Keratinocyte (primary cell): ENCODE results near the gene QPRT. TPM values are rescaled to one million over a fixed set of nuclear protein-coding genes. Genes with fewer than 3 reads are reported as not detected.

ENCODE experiments used
- DNase-seq: peaks from one replicate; pipeline ENCODE4 v3.0.0-alpha.2; 2011; ENCODE audit warnings: low read depth, missing footprints, low spot score
- FAIRE-seq: peaks from 2 replicates; lab custom pipeline; 2011; peaks lifted over from hg19 to GRCh38; lab: Jason Lieb, UNC
- H2AFZ ChIP-seq: 2 replicates; pipeline ENCODE4 v1.6.0; 2012; ENCODE audit warnings: low read length, control low read depth, inconsistent platforms; ENCODE audit not compliant: control insufficient read depth
- H3K27ac ChIP-seq: 2 replicates; pipeline ENCODE4 v1.5.1; 2011; ENCODE audit warnings: low read length; ENCODE audit not compliant: control insufficient read depth, insufficient read depth
- H3K27me3 ChIP-seq: 3 replicates; pipeline ENCODE4 v1.6.0; 2011; ENCODE audit warnings: low read length; ENCODE audit not compliant: control insufficient read depth, insufficient read depth; ENCODE audit errors: extremely low read depth
- H3K36me3 ChIP-seq, 2 experiments: 2 replicates in 1 of 2; 3 replicates in 1 of 2; pipeline ENCODE4 v1.5.1; 2011; ENCODE audit warnings: low read length in 2 of 2, mild to moderate bottlenecking in 1 of 2; ENCODE audit not compliant: control insufficient read depth in 2 of 2, insufficient read depth in 2 of 2; ENCODE audit errors: extremely low read depth in 1 of 2
- H3K4me1 ChIP-seq: 3 replicates; pipeline ENCODE4 v1.5.1; 2011; ENCODE audit warnings: low read length; ENCODE audit not compliant: control insufficient read depth, insufficient read depth; ENCODE audit errors: extremely low read depth
- H3K4me2 ChIP-seq: 3 replicates; pipeline ENCODE4 v1.6.0; 2011; ENCODE audit warnings: low read depth, low read length; ENCODE audit not compliant: control insufficient read depth, insufficient read depth; ENCODE audit errors: extremely low read depth
- H3K4me3 ChIP-seq, 3 experiments: fragments of 200-600 bp in 1 of 3; sonication (generic) in 1 of 3; 2 replicates in 2 of 3; 3 replicates in 1 of 3; pipeline ENCODE4 v1.5.1; 2011 to 2016; ENCODE audit warnings: low read length in 3 of 3, mild to moderate bottlenecking in 3 of 3, control low read depth in 2 of 3, inconsistent platforms in 1 of 3, low read depth in 1 of 3, mixed read lengths in 1 of 3, mixed run types in 1 of 3, moderate library complexity in 1 of 3; ENCODE audit not compliant: control insufficient read depth in 2 of 3, insufficient read depth in 2 of 3; ENCODE audit errors: extremely low read depth in 1 of 3
- H3K79me2 ChIP-seq: 2 replicates; pipeline ENCODE4 v1.6.0; 2012; ENCODE audit warnings: low read length; ENCODE audit not compliant: control insufficient read depth, insufficient read depth
- H3K9ac ChIP-seq: 3 replicates; pipeline ENCODE4 v1.6.0; 2011; ENCODE audit warnings: low read length; ENCODE audit not compliant: control insufficient read depth, insufficient read depth; ENCODE audit errors: extremely low read depth
- H3K9me1 ChIP-seq: 3 replicates; pipeline ENCODE4 v1.6.0; 2011; ENCODE audit warnings: low read length; ENCODE audit not compliant: control insufficient read depth, insufficient read depth; ENCODE audit errors: extremely low read depth
- H3K9me3 ChIP-seq: 2 replicates; pipeline ENCODE4 v1.5.1; 2012; ENCODE audit warnings: low read depth, low read length; ENCODE audit not compliant: control insufficient read depth
- H4K20me1 ChIP-seq: 3 replicates; pipeline ENCODE4 v1.6.0; 2011; ENCODE audit warnings: low read length; ENCODE audit not compliant: control insufficient read depth, insufficient read depth; ENCODE audit errors: extremely low read depth
- CTCF ChIP-seq, 3 experiments: IDR thresholded peaks in 1 of 3; conservative IDR thresholded peaks in 1 of 3; optimal IDR thresholded peaks in 1 of 3; 2 replicates in 2 of 3; 3 replicates in 1 of 3; pipeline versions ENCODE3 to v1.5.1; 2011; ENCODE audit warnings: low read length in 3 of 3, mild to moderate bottlenecking in 3 of 3, moderate library complexity in 2 of 3, control low read depth in 1 of 3, inconsistent platforms in 1 of 3; ENCODE audit not compliant: insufficient read depth in 2 of 3; ENCODE audit errors: extremely low read depth in 1 of 3
- EZH2 ChIP-seq: IDR thresholded peaks from one replicate; pipeline ENCODE4 v1.6.1; 2012; ENCODE audit warnings: inconsistent platforms, mild to moderate bottlenecking, low read length, moderate library complexity
- dilution Hi-C: fragments of 300-500 bp; cut with MboI; formaldehyde crosslinking; loops from one replicate; pipeline ENCODE4 v1.7.0; 2020; ENCODE audit warnings: low sequenced_read_pairs; ENCODE audit not compliant: extremely low pct_ligation_motif_present
- polyA plus RNA-seq, 5 experiments: library from polyadenylated mRNA; depleted of rRNA in 3 of 5; stranded (reverse) in 3 of 5; stranded (forward) in 1 of 5; unstranded in 1 of 5; fragments of >200 nt; gene quantifications; 1 replicate in 1 of 5; 2 replicates in 3 of 5; 3 replicates in 1 of 5; pipeline versions ENCODE4 v1.2.1 to v1.2.3, GENCODE V29; 2011 to 2012; ENCODE audit warnings: missing spikeins in 2 of 5, low read depth in 1 of 5, low replicate concordance in 1 of 5

Gene QPRT
- polyA plus RNA-seq, 1 donor (not counting 4 experiments of a cell fraction or from before 2014, with no cell fraction given) = 8.8 TPM

GRCh38 chr16:29742683-29743275 is 63.8 kb downstream of the QPRT start:
- Histone ChIP-seq H3K9me1 (no peaks in the 10 kb centered on the region), H3K79me2 (no peaks in the 10 kb centered on the region), H4K20me1 (no peaks in the 10 kb centered on the region), H3K27ac (no peak overlapping the region), H3K9me3 (no peaks in the 10 kb centered on the region), H3K9ac (no peak overlapping the region), H3K4me1 (no peaks in the 10 kb centered on the region), H3K27me3 (no peaks in the 10 kb centered on the region), H3K36me3 (no peaks in the 10 kb centered on the region), H2AFZ (no peak overlapping the region), H3K4me3 (no peak overlapping the region), H3K4me2 (no peak overlapping the region)
- FAIRE-seq (no peak), DNase-seq (no peak)
- dilution Hi-C loops = no loop called here
- TF ChIP-seq EZH2 (no peak), CTCF (optimal IDR thresholded peaks at IDR 0.05 in 1 of 3, IDR thresholded peaks at IDR 0.05 in 1 of 3, conservative IDR thresholded peaks at IDR 0.05 in 1 of 3; ENCODE audit: extremely low read depth in 1 of 3, insufficient read depth in 2 of 3, low read length in 3 of 3) (no peak)

GRCh38 chr16:29743475-29743826 is 64.5 kb downstream of the QPRT start:
- no peak overlapping the region for H2AFZ ChIP-seq
- dilution Hi-C loops = no loop called here
- no peaks in the 10 kb centered on the region for H3K36me3 ChIP-seq
- H3K27me3 ChIP-seq = no peaks in the 10 kb centered on the region
- H3K4me2 ChIP-seq = no peak overlapping the region
- H3K9me3 ChIP-seq = no peaks in the 10 kb centered on the region
- no peak for TF ChIP-seq EZH2
- no peak for TF ChIP-seq CTCF (optimal IDR thresholded peaks at IDR 0.05 in 1 of 3, IDR thresholded peaks at IDR 0.05 in 1 of 3, conservative IDR thresholded peaks at IDR 0.05 in 1 of 3; ENCODE audit: extremely low read depth in 1 of 3, insufficient read depth in 2 of 3, low read length in 3 of 3)
- FAIRE-seq (no peak), DNase-seq (no peak)
- H3K4me3 ChIP-seq = no peak overlapping the region
- no peaks in the 10 kb centered on the region for H4K20me1 ChIP-seq
- no peaks in the 10 kb centered on the region for H3K9me1 ChIP-seq
- H3K79me2 ChIP-seq = no peaks in the 10 kb centered on the region
- no peaks in the 10 kb centered on the region for H3K4me1 ChIP-seq
- H3K27ac ChIP-seq = no peak overlapping the region
- no peak overlapping the region for H3K9ac ChIP-seq
